Epithelial cell of proximal tubule (primary cell): ENCODE measurements around the gene LY6G6D. TPM values are rescaled to one million over a fixed set of nuclear protein-coding genes. Genes with fewer than 3 reads are reported as not detected.

Experiments
- DNase-seq: peaks from one replicate; pipeline ENCODE4 v3.0.0-alpha.2; 2011; ENCODE audit warnings: low read depth
- H3K4me3 ChIP-seq: 2 replicates; pipeline ENCODE4 v1.5.1; 2011; ENCODE audit warnings: low read depth, mild to moderate bottlenecking, low read length
- CTCF ChIP-seq: conservative IDR thresholded peaks from 2 replicates; pipeline ENCODE4 v1.5.1; 2012; ENCODE audit warnings: low read depth, mild to moderate bottlenecking, low read length
- total RNA-seq: library from RNA; depleted of rRNA; stranded (reverse); fragments of >200 nt; gene quantifications from 2 replicates; pipeline ENCODE4 v1.2.3, GENCODE V29; 2015

LY6G6D gene
- total RNA-seq, 1 donor from 2014 or later, result not detected

GRCh38 chr6:31687860-31688693 lies 27.1 kb upstream of the LY6G6D start:
- no peak for DNase-seq
- no peak for TF ChIP-seq CTCF
- no peak overlapping the region for H3K4me3 ChIP-seq

GRCh38 chr6:31689249-31690110 lies 25.7 kb upstream of the LY6G6D start:
- no peak for DNase-seq
- H3K4me3 ChIP-seq, result no peak overlapping the region
- peak; percentile 67 for TF ChIP-seq CTCF

GRCh38 chr6:31690231-31691077 lies 24.7 kb upstream of the LY6G6D start:
- TF ChIP-seq CTCF, result no peak

GRCh38 chr6:31691078-31691463 lies 24.1 kb upstream of the LY6G6D start:
- no peak for DNase-seq
- H3K4me3 ChIP-seq, result no peak overlapping the region
- TF ChIP-seq CTCF, result no peak

More at GRCh38 chr6:31690231-31691077, 24.7 kb upstream of the LY6G6D start:
- no peak overlapping the region for H3K4me3 ChIP-seq
- no peak for DNase-seq

GRCh38 chr6:31691564-31692108 lies 23.5 kb upstream of the LY6G6D start:
- no peak overlapping the region for H3K4me3 ChIP-seq
- no peak for TF ChIP-seq CTCF
- no peak for DNase-seq

GRCh38 chr6:31692353-31692752 lies 22.8 kb upstream of the LY6G6D start:
- TF ChIP-seq CTCF, result no peak
- no peak for DNase-seq
- H3K4me3 ChIP-seq, result no peak overlapping the region
